Ovary (tissue), 9 donors: ENCODE data around the gene ADAMTS12. TPM values are rescaled to one million over a fixed set of nuclear protein-coding genes. Genes with fewer than 3 reads are reported as not detected.
"Not testable (repeated sequence)": the region's sequence is repeated elsewhere in the genome, so short reads cannot be mapped to it uniquely, and the experiment has no call there.

Experiments
- DNase-seq, 5 donors: peaks; one replicate each; pipeline ENCODE4 v3.0.0-alpha.2; 2019 to 2020
- H3K27ac ChIP-seq, 2 donors: fragments of 200-600 bp; one replicate each; pipeline versions ENCODE4 v1.5.1 to v1.8.0; 2019 to 2022
- H3K27me3 ChIP-seq: fragments of 200-600 bp; one replicate; pipeline ENCODE4 v1.8.0; 2022
- H3K36me3 ChIP-seq: fragments of 200-600 bp; sonication (generic); one replicate; pipeline ENCODE4 v1.5.1; 2019
- H3K4me1 ChIP-seq: one replicate; pipeline ENCODE4 v1.8.1; 2013; ENCODE audit warnings: mild to moderate bottlenecking, moderate library complexity; ENCODE audit not compliant: insufficient read depth
- H3K4me3 ChIP-seq: fragments of 200-600 bp; sonication (generic); one replicate; pipeline ENCODE4 v1.5.1; 2017
- H3K9me3 ChIP-seq, 2 donors: fragments of 200-600 bp in 1 of 2; sonication (generic) in 1 of 2; one replicate each; pipeline versions ENCODE4 v1.5.1 to v1.8.1; 2013 to 2019; ENCODE audit warnings: mild to moderate bottlenecking in 1 of 2, moderate library complexity in 1 of 2
- EP300 ChIP-seq: sonication (generic); formaldehyde crosslinking; IDR thresholded peaks from one replicate; pipeline ENCODE4 v1.6.1; 2017; ENCODE audit warnings: antibody characterized with exemption
- POLR2A ChIP-seq: fragments of 450-650 bp; IDR thresholded peaks from one replicate; pipeline ENCODE4 v1.6.1; 2017; ENCODE audit warnings: antibody characterized with exemption, mild to moderate bottlenecking, moderate library complexity
- WGBS, 3 donors: extraction: QIAGEN DNeasy Blood & Tissue Kit in 1 of 3; methylation state at CpG; one replicate each; pipeline versions ENCODE4 v1.1.5 to v1.1.7; 2013 to 2017; 5-methylcytosine and 5-hydroxymethylcytosine counted together
- intact Hi-C, 4 donors: fragments of 100-400 bp; cut with DNase I; formaldehyde crosslinking; loops; one replicate each; pipeline versions ENCODE4 v1.11.0 to v1.15.1; 2022 to 2023
- polyA plus RNA-seq, 2 donors: library from polyadenylated mRNA; stranded (reverse); fragments of 200-250 nt in 1 of 2; fragments of 350-450 nt in 1 of 2; fragmentation: Illumina TruSeq in 1 of 2; extraction: RNeasy Lipid Tissue Mini Kit (QIAGEN cat#74804) in 1 of 2; gene quantifications; one replicate each; pipeline ENCODE4 v1.2.3, GENCODE V29; 2013 to 2014
- total RNA-seq, 7 donors: library from RNA; depleted of rRNA in 2 of 7; stranded (reverse); fragments of >200 nt in 2 of 7; fragmentation: NEBNext Ultra II Directional in 3 of 7; extraction: Animal tissue kit (Norgen Biotek cat#: 25700) in 3 of 7; gene quantifications; one replicate each; pipeline versions ENCODE4 v1.1.0 to v1.2.4, GENCODE V29; 2016 to 2023
- TF ChIP-seq, protein P1 (sequence below), 3 donors: fragments of 450-650 bp in 2 of 3; fragments of 200-600 bp in 1 of 3; IDR thresholded peaks; one replicate each; pipeline versions ENCODE4 v1.5.1 to v1.8.0; 2016 to 2022; ENCODE audit warnings: antibody characterized with exemption in 3 of 3, mild to moderate bottlenecking in 1 of 3
- donor health status: DM: no; HTN: no; CAD: no; lungs with moderate emphysema.
- donor health status: DM: no; HTN: no; CAD: no.
- donor health status: Bipolar disorder and iron deficiency.
- donor health status: DM: yes; HTN: yes; CAD: no.
- donor health status: DM: no; HTN: no; CAD: no.
- donor health status: DM: yes; HTN: yes; CAD: no.

The ADAMTS12 gene
- total and polyA plus RNA-seq, 9 donors = 2.9 to 9.8 (median 5.5) TPM

DNA sequence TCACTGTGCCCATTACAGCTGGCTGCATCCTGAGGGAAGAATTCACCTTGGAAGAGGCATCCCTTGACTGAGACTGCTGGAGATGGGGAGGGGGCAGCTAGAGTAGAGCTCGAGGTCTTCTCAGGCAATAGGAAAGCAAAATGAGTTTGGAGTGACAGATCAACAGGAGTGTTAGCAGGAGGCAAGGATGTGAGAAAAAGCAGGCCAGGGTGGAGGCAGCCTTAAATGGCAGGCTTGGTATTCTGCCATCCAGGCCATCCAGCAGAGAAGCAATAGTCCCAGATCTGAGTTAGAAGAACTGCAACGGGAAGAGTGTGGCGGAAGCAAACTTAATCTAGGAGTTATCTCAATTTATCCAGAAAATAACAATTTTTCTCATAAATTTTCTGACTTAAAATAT is 6.1 kb downstream of the ADAMTS12 start:
- Histone ChIP-seq H3K27ac (no peak overlapping the region), H3K9me3 (no peaks in the 10 kb centered on the region), H3K4me3 (no peak overlapping the region), H3K4me1 (peaks cover 16% of the 10 kb centered on the region), H3K27me3 (no peaks in the 10 kb centered on the region), H3K36me3 (no peaks in the 10 kb centered on the region)
- intact Hi-C loops = loop anchor here in 1 of 4 donors (10.0 kb wide), 1 partner anchor 51 kb away; no protein-coding TSS in a partner anchor
- no peak for DNase-seq
- WGBS, 3 donors = 71 to 91% (median 85%) methylated on average over 3 of the region's 3 CpGs
- no peak for TF ChIP-seq POLR2A
- TF ChIP-seq, protein P1, sequence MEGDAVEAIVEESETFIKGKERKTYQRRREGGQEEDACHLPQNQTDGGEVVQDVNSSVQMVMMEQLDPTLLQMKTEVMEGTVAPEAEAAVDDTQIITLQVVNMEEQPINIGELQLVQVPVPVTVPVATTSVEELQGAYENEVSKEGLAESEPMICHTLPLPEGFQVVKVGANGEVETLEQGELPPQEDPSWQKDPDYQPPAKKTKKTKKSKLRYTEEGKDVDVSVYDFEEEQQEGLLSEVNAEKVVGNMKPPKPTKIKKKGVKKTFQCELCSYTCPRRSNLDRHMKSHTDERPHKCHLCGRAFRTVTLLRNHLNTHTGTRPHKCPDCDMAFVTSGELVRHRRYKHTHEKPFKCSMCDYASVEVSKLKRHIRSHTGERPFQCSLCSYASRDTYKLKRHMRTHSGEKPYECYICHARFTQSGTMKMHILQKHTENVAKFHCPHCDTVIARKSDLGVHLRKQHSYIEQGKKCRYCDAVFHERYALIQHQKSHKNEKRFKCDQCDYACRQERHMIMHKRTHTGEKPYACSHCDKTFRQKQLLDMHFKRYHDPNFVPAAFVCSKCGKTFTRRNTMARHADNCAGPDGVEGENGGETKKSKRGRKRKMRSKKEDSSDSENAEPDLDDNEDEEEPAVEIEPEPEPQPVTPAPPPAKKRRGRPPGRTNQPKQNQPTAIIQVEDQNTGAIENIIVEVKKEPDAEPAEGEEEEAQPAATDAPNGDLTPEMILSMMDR (IDR thresholded peaks at IDR 0.05) = no peak
- TF ChIP-seq EP300 = no peak

- no peak overlapping the region for H3K27ac ChIP-seq
- peaks cover 5% of the 10 kb centered on the region for H3K4me1 ChIP-seq
- no peaks in the 10 kb centered on the region for H3K27me3 ChIP-seq
- intact Hi-C loops = loop anchor here in 1 of 4 donors (10.0 kb wide), 1 partner anchor 49 kb away; no protein-coding TSS in a partner anchor
- TF ChIP-seq POLR2A (no peak), EP300 (no peak)
- TF ChIP-seq, protein P1 (IDR thresholded peaks at IDR 0.05) = no peak
- no peak for DNase-seq
- no peaks in the 10 kb centered on the region for H3K36me3 ChIP-seq
- no peaks in the 10 kb centered on the region for H3K9me3 ChIP-seq
- 92 to 94% (median 92%) methylated on average over 3 of the region's 3 CpGs for WGBS, 3 donors
- no peak overlapping the region for H3K4me3 ChIP-seq
Measured at GRCh38 chr5:33883482-33883881, 8.3 kb downstream of the ADAMTS12 start.

DNA sequence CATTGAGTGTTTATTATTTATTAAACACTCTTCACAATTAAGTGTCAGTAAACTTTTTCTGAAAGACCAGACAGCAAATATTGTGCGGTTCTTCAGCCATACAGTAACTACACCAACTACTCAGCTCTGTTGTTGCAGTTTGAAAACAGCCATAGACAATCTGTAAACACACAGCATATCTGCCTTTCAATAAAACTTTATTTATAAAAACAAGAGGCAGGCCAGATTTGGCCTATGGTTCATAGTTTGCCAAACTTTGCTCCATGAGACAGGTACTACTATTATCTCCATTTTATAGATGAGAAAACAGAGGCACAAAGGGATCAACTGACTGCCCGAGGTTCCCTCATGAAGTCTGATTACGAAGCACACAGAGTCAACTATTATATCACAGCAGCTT is 11.5 kb downstream of the ADAMTS12 start:
- no peaks in the 10 kb centered on the region for H3K36me3 ChIP-seq
- no peak overlapping the region for H3K27ac ChIP-seq
- H3K4me1 ChIP-seq = peaks cover 4% of the 10 kb centered on the region
- H3K9me3 ChIP-seq = no peaks in the 10 kb centered on the region
- TF ChIP-seq EP300 (no peak), POLR2A (no peak)
- DNase-seq = no peak
- no peak overlapping the region for H3K4me3 ChIP-seq
- 93 to 96% (median 96%) methylated on average over 3 of the region's 3 CpGs for WGBS, 3 donors
- no peaks in the 10 kb centered on the region for H3K27me3 ChIP-seq
- intact Hi-C loops = loop anchor here in 1 of 4 donors (10.0 kb wide), 1 partner anchor 46 kb away; no protein-coding TSS in a partner anchor

- Histone ChIP-seq H3K36me3 (no peaks in the 10 kb centered on the region), H3K4me1 (peaks cover 2% of the 10 kb centered on the region), H3K27me3 (no peaks in the 10 kb centered on the region), H3K27ac (no peak overlapping the region), H3K4me3 (no peak overlapping the region), H3K9me3 (no peaks in the 10 kb centered on the region)
- no peak for DNase-seq
- TF ChIP-seq POLR2A (no peak), EP300 (no peak)
- TF ChIP-seq, protein P1 (IDR thresholded peaks at IDR 0.05) = no peak
- 31 to 44% (median 41%) methylated on average over 4 of the region's 4 CpGs for WGBS, 3 donors
- intact Hi-C loops = no loop called here
Measured at GRCh38 chr5:33877449-33877848, 14.3 kb downstream of the ADAMTS12 start.

- Histone ChIP-seq H3K36me3 (no peaks in the 10 kb centered on the region), H3K27ac (no peak overlapping the region), H3K4me3 (no peak overlapping the region), H3K9me3 (peaks cover 0 to 6% of the 10 kb centered on the region in 2 donors), H3K4me1 (no peaks in the 10 kb centered on the region), H3K27me3 (no peaks in the 10 kb centered on the region)
- intact Hi-C loops = no loop called here
- 100% methylated on average over 1 of the region's 1 CpG for WGBS, 3 donors
- no peak for DNase-seq
- TF ChIP-seq POLR2A (no peak), EP300 (no peak)
- TF ChIP-seq, protein P1 (IDR thresholded peaks at IDR 0.05) = no peak
Measured at GRCh38 chr5:33867241-33867640, 24.5 kb downstream of the ADAMTS12 start.

- WGBS, 3 donors = 68 to 76% (median 72%) methylated on average over 4 of the region's 4 CpGs
- DNase-seq, intact Hi-C loops, H3K27me3 ChIP-seq, H3K4me3 ChIP-seq, H3K9me3 ChIP-seq, H3K27ac ChIP-seq, H3K4me1 ChIP-seq, H3K36me3 ChIP-seq: not testable (repeated sequence)
Measured at GRCh38 chr5:33859177-33859576, 32.6 kb downstream of the ADAMTS12 start.
